K562 (cell line): ENCODE measurements around the gene UBAC2. TPM values are rescaled to one million over a fixed set of nuclear protein-coding genes. Genes with fewer than 3 reads are reported as not detected.
A peak's percentile ranks its signal among the peaks of the same experiment; 100 is the strongest.

Experiments used
- ATAC-seq: fragments of 200-7000 bp; cut with Tn5 transposase; 3 replicates; pipeline ENCODE4 v1.9.1; 2020; ENCODE audit warnings: moderate library complexity
- BruUV-seq: library from RNA; stranded (reverse); fragments of 400-500 nt; replicated peaks from 2 replicates; lab custom pipeline; 2021; lab: Mats Ljungman, UMichigan
- CTCF ChIA-PET: fragments of 300-600 bp; formaldehyde crosslinking; extraction: SDS; loops from one replicate; lab custom pipeline; 2021; ENCODE audit warnings: low intra/inter-chr PET ratio; lab: Yijun Ruan, JAX
- POLR2A ChIA-PET: fragments of 300-600, 350-650 bp; sonication (Branson Sonifier 250); formaldehyde crosslinking; extraction: SDS; loops from one replicate; lab custom pipeline; 2021; ENCODE audit warnings: antibody characterized with exemption, inconsistent platforms; lab: Yijun Ruan, JAX
- DNase-seq, 4 experiments: peaks; one replicate each; pipeline versions ENCODE4 v3.0.0 to v3.0.0-alpha.2; 2011 to 2018; ENCODE audit warnings: low spot score in 3 of 4, mixed read lengths in 3 of 4; ENCODE audit errors: extremely low read depth in 1 of 4
- FAIRE-seq: peaks from 2 replicates; lab custom pipeline; 2011; peaks lifted over from hg19 to GRCh38; lab: Jason Lieb, UNC
- H2AFZ ChIP-seq: 2 replicates; pipeline ENCODE4 v1.6.0; 2011; ENCODE audit warnings: low read depth, low read length, control low read depth, inconsistent platforms
- H3K27ac ChIP-seq: fragments of 200-600 bp; 3 replicates; pipeline ENCODE4 v1.8.0; 2011; ENCODE audit warnings: low read depth, mild to moderate bottlenecking, control low read depth, inconsistent platforms, low read length, moderate library complexity, mixed read lengths; ENCODE audit errors: extremely low read depth
- H3K27me3 ChIP-seq, 2 experiments: fragments of 300-600 bp in 1 of 2; 2 replicates in 1 of 2; 3 replicates in 1 of 2; pipeline versions ENCODE4 v1.6.0 to v1.8.0; 2011; ENCODE audit warnings: inconsistent platforms in 2 of 2, low read length in 2 of 2, mild to moderate bottlenecking in 1 of 2, mixed read lengths in 1 of 2, moderate library complexity in 1 of 2; ENCODE audit not compliant: control insufficient read depth in 2 of 2, insufficient read depth in 2 of 2
- H3K36me3 ChIP-seq: fragments of 300-600 bp; 3 replicates; pipeline ENCODE4 v1.8.0; 2011; ENCODE audit warnings: mild to moderate bottlenecking, low read length, inconsistent platforms; ENCODE audit not compliant: control insufficient read depth, insufficient read depth
- H3K4me1 ChIP-seq, 2 experiments: fragments of 200-600 bp in 1 of 2; replicated peaks in 1 of 2; 2 replicates in 1 of 2; 3 replicates in 1 of 2; pipeline versions ENCODE4 v1.5.1 to v1.8.0; 2011; ENCODE audit warnings: inconsistent platforms in 2 of 2, low read length in 2 of 2, mild to moderate bottlenecking in 1 of 2, mixed read lengths in 1 of 2, moderate library complexity in 1 of 2; ENCODE audit not compliant: control insufficient read depth in 2 of 2, insufficient read depth in 2 of 2
- H3K4me2 ChIP-seq: 2 replicates; pipeline ENCODE4 v1.6.1; 2011; ENCODE audit warnings: low read length, control low read depth, inconsistent platforms, mixed read lengths; ENCODE audit not compliant: insufficient read depth
- H3K4me3 ChIP-seq: fragments of 200-600 bp; sonication (generic), shearing (Covaris generic); 2 replicates; pipeline ENCODE4 v1.5.1; 2016; ENCODE audit warnings: control low read depth, inconsistent platforms
- H3K79me2 ChIP-seq: fragments of 200-600 bp; 3 replicates; pipeline ENCODE4 v1.8.0; 2011; ENCODE audit warnings: low read length, inconsistent platforms; ENCODE audit not compliant: control insufficient read depth, insufficient read depth
- H3K9ac ChIP-seq, 2 experiments: 2 replicates each; pipeline versions ENCODE4 v1.6.0 to v1.6.1; 2011; ENCODE audit warnings: low read depth in 2 of 2, low read length in 2 of 2, control low read depth in 1 of 2, inconsistent platforms in 1 of 2, mild to moderate bottlenecking in 1 of 2, mixed read lengths in 1 of 2; ENCODE audit not compliant: insufficient read depth in 1 of 2
- H3K9me1 ChIP-seq: one replicate; pipeline ENCODE4 v1.6.0; 2011; ENCODE audit warnings: inconsistent platforms, mild to moderate bottlenecking, low read length, moderate library complexity; ENCODE audit not compliant: control insufficient read depth, insufficient read depth
- H3K9me3 ChIP-seq: replicated peaks from 2 replicates; pipeline ENCODE4 v1.5.1; 2011; ENCODE audit warnings: low read depth, low read length, inconsistent platforms; ENCODE audit not compliant: control insufficient read depth, insufficient read depth
- H4K20me1 ChIP-seq: replicated peaks from 2 replicates; pipeline ENCODE4 v1.6.1; 2011; ENCODE audit warnings: low read length, inconsistent platforms, mixed read lengths; ENCODE audit not compliant: control insufficient read depth, insufficient read depth
- BCOR ChIP-seq: fragments of 450-650 bp; IDR thresholded peaks from 2 replicates; pipeline ENCODE4 v1.6.1; 2016
- HNRNPLL ChIP-seq: fragments of 200-400 bp; formaldehyde crosslinking; IDR thresholded peaks from 2 replicates; pipeline ENCODE4 v1.6.1; 2017; ENCODE audit warnings: low read length, low read depth, mild to moderate bottlenecking; ENCODE audit not compliant: poor library complexity, severe bottlenecking
- RBM25 ChIP-seq: fragments of 200-400 bp; formaldehyde crosslinking; IDR thresholded peaks from 2 replicates; pipeline ENCODE4 v1.6.1; 2018; ENCODE audit warnings: low read length, low read depth, moderate library complexity; ENCODE audit not compliant: severe bottlenecking
- RFX7 ChIP-seq: fragments of 250-450 bp; sonication (Bioruptor Pico); IDR thresholded peaks from 2 replicates; pipeline ENCODE4 v1.5.1; 2021; ENCODE audit warnings: mild to moderate bottlenecking
- SMARCB1 ChIP-seq: IDR thresholded peaks from 2 replicates; pipeline ENCODE4 v1.6.1; 2011; ENCODE audit warnings: improper control_type of control experiment, low read depth; ENCODE audit not compliant: insufficient read length
- SRF ChIP-seq, 2 experiments: fragments of 250-450, 450-650 bp in 1 of 2; sonication (Bioruptor Pico) in 1 of 2; sonication (generic) in 1 of 2; formaldehyde crosslinking; IDR thresholded peaks; 2 replicates each; pipeline versions ENCODE4 v1.5.0 to v1.5.1; 2020 to 2022; ENCODE audit warnings: mild to moderate bottlenecking in 1 of 2, missing genetic modification reagents in 1 of 2
- ZNF217 ChIP-seq: sonication (generic); formaldehyde crosslinking; IDR thresholded peaks from 2 replicates; pipeline ENCODE4 v1.8.0; 2022; ENCODE audit warnings: mild to moderate bottlenecking, missing genetic modification reagents
- WGBS: fragments of 100-300 bp; shearing (Covaris generic); methylation state at CpG from one replicate; pipeline ENCODE4 v1.1.6; 2016; ENCODE audit warnings: low coverage, mixed read lengths; ENCODE audit not compliant: insufficient coverage; ENCODE audit errors: missing lambda C conversion rate; 5-methylcytosine and 5-hydroxymethylcytosine counted together
- in situ Hi-C: fragments of 300-500 bp; cut with MboI; formaldehyde crosslinking; loops from 4 replicates; pipeline ENCODE4 v1.15.0; 2018; ENCODE audit warnings: inconsistent platforms, mixed read lengths
- intact Hi-C: fragments of 100-400 bp; cut with micrococcal nuclease; formaldehyde crosslinking; loops from 2 replicates; pipeline ENCODE4 v1.14.2; 2022
- polyA plus RNA-seq, 8 experiments: library from polyadenylated mRNA; depleted of rRNA in 4 of 8; stranded (reverse) in 5 of 8; unstranded in 3 of 8; fragments of >200 nt; fragmentation: Nextera tagmentation in 2 of 8; fragmentation: Illumina TruSeq in 1 of 8; extraction: Ambion mirVana in 2 of 8; extraction: Trizol in 1 of 8; gene quantifications; 2 replicates each; pipeline versions ENCODE4 v1.2.1 to v1.2.3, GENCODE V29; 2011 to 2014; ENCODE audit warnings: inconsistent platforms in 1 of 8, missing spikeins in 1 of 8
- total RNA-seq, 7 experiments: library from RNA; depleted of rRNA in 6 of 7; stranded (reverse); fragments of >200 nt in 6 of 7; fragmentation: Illumina TruSeq in 2 of 7; extraction: Trizol in 2 of 7; gene quantifications; 2 replicates each; pipeline versions ENCODE4 v1.2.1 to v1.2.3, GENCODE V29; 2011 to 2021; ENCODE audit warnings: low replicate concordance in 1 of 7

UBAC2 gene
- total and polyA plus RNA-seq, 9 of the 15 experiments (the other 6 are each of a cell fraction or from before 2014, with no cell fraction given), result 6.0 to 84.1 (median 32.3) TPM

DNA sequence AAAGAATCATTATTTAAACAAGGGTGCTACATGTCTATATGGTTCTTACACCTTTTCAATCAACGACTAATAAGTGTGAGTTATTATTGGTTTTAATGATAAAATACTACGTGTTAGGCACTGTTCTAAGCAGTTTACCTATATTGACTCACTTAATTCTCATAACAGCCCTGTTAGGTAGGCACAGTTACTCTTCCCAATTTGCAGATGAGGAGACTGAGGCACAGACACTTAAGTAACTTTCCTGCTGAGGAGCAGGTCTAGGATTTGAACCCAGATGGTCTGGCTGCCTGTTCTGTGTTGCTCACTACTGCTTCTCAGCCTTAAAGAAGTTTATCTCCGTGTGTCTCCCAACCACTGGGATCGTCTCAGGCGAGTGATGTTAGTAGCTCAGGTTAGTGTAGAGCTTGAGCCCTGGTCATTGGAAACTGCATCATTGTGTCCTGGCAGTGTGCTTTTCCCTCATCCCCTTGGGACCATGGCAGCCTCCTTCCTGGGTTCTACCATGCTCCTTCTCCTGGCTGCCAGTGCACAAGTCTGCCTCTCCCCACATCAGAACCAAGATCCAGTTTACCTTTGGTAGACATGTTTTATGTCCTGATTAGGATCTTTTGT, 10.9 kb downstream of the UBAC2 start:
- 76% methylated on average over 5 of the region's 5 CpGs for WGBS
- peaks cover 86% of the 10 kb centered on the region for H3K79me2 ChIP-seq
- no peak for DNase-seq
- H3K27ac ChIP-seq, result no peak overlapping the region
- ATAC-seq, result no peak
- in situ Hi-C loops (no loop called here), intact Hi-C loops (no loop called here)
- no peaks in the 10 kb centered on the region; a peak in 1 of 5 replicates for H3K4me1 ChIP-seq
- no peak overlapping the region for H3K4me3 ChIP-seq
- TF ChIP-seq RFX7 (CRISPR knock-in tag), result no peak
- peak; percentile 73 for TF ChIP-seq RBM25
- TF ChIP-seq BCOR, result peak; percentile 21; the same call in 1 of the 2 replicates
- TF ChIP-seq, all 486 proteins: peak for 2
- H3K36me3 ChIP-seq, result peaks cover 28% of the 10 kb centered on the region; the same call in 2 of the 3 replicates
- H3K9me1 ChIP-seq, result peaks cover under 1% of the 10 kb centered on the region
- no peaks in the 10 kb centered on the region for H3K9me3 ChIP-seq
- H3K9ac ChIP-seq, result no peak overlapping the region
- H4K20me1 ChIP-seq, result peaks cover 12% of the 10 kb centered on the region
- ChIA-PET POLR2A (interaction anchor here (0.7 kb wide), 1 partner anchor 10 kb away, joined by 4 read pairs; the partner anchor contains the start of gene UBAC2), CTCF (no interaction called here)
- no peaks in the 10 kb centered on the region for H3K27me3 ChIP-seq
- FAIRE-seq, result no peak
- H2AFZ ChIP-seq, result no peak overlapping the region
- H3K4me2 ChIP-seq, result no peak overlapping the region
- BruUV-seq, result no TSS peak

DNA sequence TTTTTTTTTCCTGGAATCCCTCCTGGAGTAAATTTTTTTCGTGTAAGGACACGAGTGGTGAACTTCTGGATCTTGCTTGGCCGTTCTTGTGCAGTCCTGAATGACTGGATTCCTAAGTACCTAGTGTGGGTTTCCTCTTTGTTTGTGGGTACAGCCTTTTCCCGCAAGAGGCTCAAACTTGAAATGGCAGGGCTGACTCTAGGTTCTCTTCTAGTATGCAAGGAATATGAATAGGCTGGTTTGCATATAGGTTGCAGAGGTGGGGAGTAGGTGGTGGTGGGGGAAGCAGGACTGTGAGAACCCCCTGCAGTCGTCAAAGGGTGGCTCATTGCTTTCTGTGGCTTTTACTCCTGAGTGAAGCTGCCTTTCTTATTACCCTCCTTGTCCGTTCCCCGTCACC, 13.6 kb downstream of the UBAC2 start:
- ChIA-PET POLR2A (interaction anchor here (1.1 kb wide), 1 partner anchor 10 kb away, joined by 3 read pairs; no protein-coding TSS in a partner anchor), CTCF (no interaction called here)
- no peak overlapping the region for H3K4me3 ChIP-seq
- no peak overlapping the region for H3K4me2 ChIP-seq
- H3K9me1 ChIP-seq, result no peaks in the 10 kb centered on the region
- no peaks in the 10 kb centered on the region for H3K9me3 ChIP-seq
- peaks cover 21% of the 10 kb centered on the region; the same call in 2 of the 3 replicates for H3K36me3 ChIP-seq
- no peaks in the 10 kb centered on the region for H3K27me3 ChIP-seq
- H2AFZ ChIP-seq, result no peak overlapping the region
- intact Hi-C loops, result no loop called here
- H4K20me1 ChIP-seq, result peaks cover 10% of the 10 kb centered on the region; the same call in 1 of the 2 replicates
- TF ChIP-seq ZNF217 (no peak), HNRNPLL (no peak), SMARCB1 (no peak), SRF (CRISPR knock-in tag; IDR thresholded peaks at IDR 0.05) (no peak)
- no peak for FAIRE-seq
- WGBS, result 76% methylated on average over 5 of the region's 7 CpGs
- no TSS peak for BruUV-seq
- DNase-seq, result no peak
- H3K9ac ChIP-seq, result no peak overlapping the region
- no peak for ATAC-seq
- H3K79me2 ChIP-seq, result peaks cover 88% of the 10 kb centered on the region
- peaks cover 2 to 9% of the 10 kb centered on the region in 2 experiments; a peak in 2 of 5 replicates for H3K4me1 ChIP-seq
- in situ Hi-C loops, result no loop called here
- no peak overlapping the region for H3K27ac ChIP-seq
